ENCODE results near the gene ANO7. TPM values are rescaled to one million over a fixed set of nuclear protein-coding genes. Genes with fewer than 3 reads are reported as not detected.

ANO7 gene
- total and polyA plus RNA-seq, 2 of the 8 experiments (the other 6 are each of a cell fraction or from before 2014, with no cell fraction given), result 3.2 to 6.9 TPM

- TF ChIP-seq E2F6 (IDR thresholded peaks at IDR 0.05) (no peak), CHD2 (IDR thresholded peaks at IDR 0.05; ENCODE audit: low read length) (no peak)
Observed at GRCh38 chr2:241140445-241140840, 48.0 kb upstream of the ANO7 start (continued).
